GM18519 (cell line): ENCODE results near the gene CFAP221.
"Not testable (repeated sequence)": the region's sequence is repeated elsewhere in the genome, so short reads cannot be mapped to it uniquely, and the experiment has no call there.

ENCODE experiments used
- ATAC-seq: cut with Tn5 transposase; IDR thresholded peaks from one replicate; pipeline ENCODE4 v1.9.1; 2021; ENCODE audit warnings: mild to moderate bottlenecking, moderate library complexity; ENCODE audit not compliant: unreplicated experiment, low FRiP score

CFAP221 gene

GRCh38 chr2:119583291-119583690 is 39.0 kb downstream of the CFAP221 start:
- ATAC-seq, result no peak

- no peak for ATAC-seq
Measured at GRCh38 chr2:119584469-119584868, 40.2 kb downstream of the CFAP221 start.

- no peak for ATAC-seq
Measured at GRCh38 chr2:119586085-119586484, 41.8 kb downstream of the CFAP221 start.

GRCh38 chr2:119590873-119591272 is 46.6 kb downstream of the CFAP221 start:
- no peak for ATAC-seq

- ATAC-seq, result no peak
Measured at GRCh38 chr2:119591523-119591922, 47.3 kb downstream of the CFAP221 start.

- ATAC-seq, result no peak
Measured at GRCh38 chr2:119592436-119592835, 48.2 kb downstream of the CFAP221 start.

GRCh38 chr2:119596638-119597037 is 52.4 kb downstream of the CFAP221 start:
- ATAC-seq, result no peak

- ATAC-seq, result no peak
Measured at GRCh38 chr2:119598596-119599263, 54.5 kb downstream of the CFAP221 start.

- ATAC-seq, result no peak
Measured at GRCh38 chr2:119599384-119599783, 55.1 kb downstream of the CFAP221 start.

GRCh38 chr2:119605096-119605495 is 60.8 kb downstream of the CFAP221 start:
- ATAC-seq, result no peak

- no peak for ATAC-seq
Measured at GRCh38 chr2:119606674-119607073, 62.4 kb downstream of the CFAP221 start.

GRCh38 chr2:119608553-119608952 is 64.3 kb downstream of the CFAP221 start:
- ATAC-seq, result no peak

- no peak for ATAC-seq
Measured at GRCh38 chr2:119609337-119609736, 65.1 kb downstream of the CFAP221 start.

GRCh38 chr2:119614140-119614539 is 69.9 kb downstream of the CFAP221 start:
- not testable (repeated sequence) for ATAC-seq

- no peak for ATAC-seq
Measured at GRCh38 chr2:119616421-119616820, 72.2 kb downstream of the CFAP221 start.

- no peak for ATAC-seq
Measured at GRCh38 chr2:119617455-119617854, 73.2 kb downstream of the CFAP221 start.

GRCh38 chr2:119618725-119619124 is 74.5 kb downstream of the CFAP221 start:
- not testable (repeated sequence) for ATAC-seq

- no peak for ATAC-seq
Measured at GRCh38 chr2:119625226-119625625, 81.0 kb downstream of the CFAP221 start.

GRCh38 chr2:119629323-119629825 is 85.1 kb downstream of the CFAP221 start:
- ATAC-seq, result no peak

- ATAC-seq, result no peak
Measured at GRCh38 chr2:119630121-119630520, 85.9 kb downstream of the CFAP221 start.

- no peak for ATAC-seq
Measured at GRCh38 chr2:119637371-119637770, 93.1 kb downstream of the CFAP221 start.

GRCh38 chr2:119638246-119638645 is 94.0 kb downstream of the CFAP221 start:
- no peak for ATAC-seq
